Stimulated activated naive B cell treated with anti-CD40 and anti-IgM and Interleukin-4, amounts not matched to agents 10 μg/mL and 1 μg/mL and 100 μg/mL, for 72 hours (primary cell): ENCODE data around the gene ABI3BP.
"Not testable (repeated sequence)": the region's sequence is repeated elsewhere in the genome, so short reads cannot be mapped to it uniquely, and the experiment has no call there.

ENCODE experiments used
- ATAC-seq, 2 donors: fragments of 150-1000 bp; cut with Tn5 transposase; replicated peaks; 2 replicates each; pipeline ENCODE4 v1.10.0; 2021; ENCODE audit warnings: moderate library complexity in 1 of 2
- DNase-seq: peaks from one replicate; pipeline ENCODE4 v3.0.0; 2021
- H3K27ac Mint-ChIP-seq: one replicate; pipeline ENCODE4 v1.8.0; 2022; ENCODE audit warnings: mild to moderate bottlenecking, mixed read lengths
- H3K27me3 Mint-ChIP-seq, 2 donors: one replicate each; pipeline ENCODE4 v1.8.0; 2022; ENCODE audit warnings: mixed read lengths in 2 of 2
- H3K36me3 Mint-ChIP-seq, 2 donors: one replicate each; pipeline ENCODE4 v1.8.0; 2022; ENCODE audit warnings: mixed read lengths in 2 of 2, mild to moderate bottlenecking in 1 of 2
- H3K4me1 Mint-ChIP-seq, 2 donors: one replicate each; pipeline ENCODE4 v1.8.0; 2022; ENCODE audit warnings: mixed read lengths in 2 of 2, mild to moderate bottlenecking in 1 of 2
- H3K4me3 Mint-ChIP-seq, 2 donors: one replicate each; pipeline ENCODE4 v1.8.0; 2022; ENCODE audit warnings: mild to moderate bottlenecking in 2 of 2, mixed read lengths in 2 of 2, moderate library complexity in 1 of 2
- H3K9me3 Mint-ChIP-seq, 2 donors: one replicate each; pipeline ENCODE4 v1.8.0; 2022; ENCODE audit warnings: mixed read lengths in 2 of 2, mild to moderate bottlenecking in 1 of 2

The ABI3BP gene, protein sequence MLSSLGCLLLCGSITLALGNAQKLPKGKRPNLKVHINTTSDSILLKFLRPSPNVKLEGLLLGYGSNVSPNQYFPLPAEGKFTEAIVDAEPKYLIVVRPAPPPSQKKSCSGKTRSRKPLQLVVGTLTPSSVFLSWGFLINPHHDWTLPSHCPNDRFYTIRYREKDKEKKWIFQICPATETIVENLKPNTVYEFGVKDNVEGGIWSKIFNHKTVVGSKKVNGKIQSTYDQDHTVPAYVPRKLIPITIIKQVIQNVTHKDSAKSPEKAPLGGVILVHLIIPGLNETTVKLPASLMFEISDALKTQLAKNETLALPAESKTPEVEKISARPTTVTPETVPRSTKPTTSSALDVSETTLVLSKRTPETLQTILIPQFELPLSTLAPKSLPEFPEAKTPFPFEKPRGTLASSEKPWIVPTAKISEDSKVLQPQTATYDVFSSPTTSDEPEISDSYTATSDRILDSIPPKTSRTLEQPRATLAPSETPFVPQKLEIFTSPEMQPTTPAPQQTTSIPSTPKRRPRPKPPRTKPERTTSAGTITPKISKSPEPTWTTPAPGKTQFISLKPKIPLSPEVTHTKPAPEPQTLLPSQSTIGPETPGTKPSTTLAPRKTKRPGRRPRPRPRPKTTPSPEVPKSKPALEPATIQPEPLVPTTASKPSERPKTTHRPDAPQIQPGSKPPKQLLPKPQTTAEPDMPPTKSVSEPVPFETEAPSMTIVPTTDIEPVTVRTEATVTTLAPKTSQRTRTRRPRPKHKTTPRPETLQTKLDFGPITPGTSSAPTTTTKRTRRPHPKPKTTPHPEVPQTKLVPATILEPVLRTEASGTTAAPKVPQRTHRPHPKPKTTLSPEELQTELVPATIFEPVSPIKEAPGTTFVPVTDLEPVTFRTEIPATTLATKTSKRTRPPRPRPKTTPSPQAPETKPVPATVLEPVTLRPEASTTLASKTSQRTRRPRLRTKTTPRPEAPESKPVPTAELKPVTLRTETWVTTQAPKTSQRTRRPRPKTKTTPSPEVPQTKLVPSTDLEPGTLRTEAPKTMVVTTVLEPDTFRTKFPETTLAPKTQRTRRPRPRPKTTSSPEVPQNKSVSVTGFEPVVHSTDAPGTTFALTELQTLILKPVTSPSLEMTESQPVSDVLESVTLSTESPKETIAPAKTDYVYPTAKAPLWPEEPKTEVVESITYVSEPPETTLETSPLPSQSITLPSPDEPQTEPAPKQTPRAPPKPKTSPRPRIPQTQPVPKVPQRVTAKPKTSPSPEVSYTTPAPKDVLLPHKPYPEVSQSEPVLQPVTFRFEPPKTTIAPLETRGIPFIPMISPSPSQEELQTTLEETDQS (N-terminal part only)

DNA sequence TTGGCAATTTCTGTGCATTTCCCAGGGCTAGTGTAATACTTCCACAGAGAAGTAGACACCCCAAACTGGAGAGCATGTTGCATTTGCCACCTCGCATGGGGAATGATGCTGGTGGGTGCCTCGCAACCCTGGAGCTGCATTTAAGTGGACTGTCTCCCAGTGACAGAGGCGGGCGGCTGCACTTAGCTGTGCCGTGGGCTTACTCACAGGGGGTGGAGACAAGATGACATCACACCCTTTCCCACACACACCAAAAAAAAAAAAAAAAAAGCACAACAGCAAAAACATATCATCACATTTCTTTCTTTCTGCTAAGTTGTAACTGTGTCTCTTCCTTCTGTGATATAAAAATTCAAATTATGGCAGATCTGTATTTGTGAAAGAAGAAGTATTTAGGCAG is at the start of gene ABI3BP:
Gene ABI3BP (minus strand): TSS at position 113 of the 400 bp plus-strand sequence. CDS start 37 bp downstream, at position 76.
- no peak for DNase-seq
- ATAC-seq = no peak

DNA sequence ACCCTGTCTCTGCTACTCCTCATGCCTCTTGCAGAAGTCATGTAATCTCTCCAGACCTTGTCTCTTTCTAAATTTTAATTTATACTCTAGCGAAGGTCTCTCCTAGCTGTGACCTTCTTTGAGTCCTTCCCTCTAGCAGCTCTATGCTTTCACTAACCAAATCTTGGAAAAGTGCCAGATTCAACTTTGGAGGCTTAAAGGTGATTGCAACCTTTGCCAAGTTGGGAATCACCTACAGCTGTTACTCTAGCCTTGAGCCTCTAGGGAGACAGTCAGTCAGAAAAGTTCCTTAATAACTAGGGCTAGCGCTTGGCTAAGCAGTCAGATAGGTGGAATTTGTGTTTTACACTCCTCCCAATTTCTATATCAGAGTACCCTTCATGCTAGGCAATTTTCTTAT is 46.1 kb upstream of the ABI3BP start:
- Mint-ChIP-seq H3K36me3 (no peaks in the 10 kb centered on the region), H3K9me3 (peaks cover 0 to 2% of the 10 kb centered on the region in 2 donors), H3K4me1 (no peaks in the 10 kb centered on the region)

More for the DNA sequence above, at the start of gene ABI3BP:
- Mint-ChIP-seq H3K4me1 (no peaks in the 10 kb centered on the region), H3K4me3 (no peak within 1 kb of the TSS), H3K27me3 (peaks cover 0 to 4% of the 10 kb centered on the region in 2 donors), H3K9me3 (peaks cover 0 to 2% of the 10 kb centered on the region in 2 donors), H3K36me3 (no peaks in the 10 kb centered on the region), H3K27ac (no peak within 1 kb of the TSS)

DNA sequence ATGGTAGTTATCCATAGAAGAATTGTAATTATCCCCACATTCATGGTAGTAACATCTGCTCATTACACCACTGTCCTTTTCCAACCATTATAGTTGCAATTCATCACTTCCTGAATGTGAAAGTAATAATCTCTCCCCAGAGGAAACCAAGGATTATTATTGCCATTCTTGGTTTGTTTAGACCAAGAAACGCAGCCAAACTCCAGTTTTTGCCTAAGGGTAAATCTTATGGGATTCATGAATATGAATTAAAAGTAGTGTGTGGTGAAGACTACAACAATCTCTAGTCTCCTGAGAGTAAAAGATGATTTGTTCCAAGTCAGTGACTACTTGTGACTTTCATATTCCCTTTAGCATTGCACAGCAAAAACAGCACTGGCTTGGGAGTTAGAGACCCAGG is 45.7 kb upstream of the ABI3BP start:
- H3K36me3 Mint-ChIP-seq = no peaks in the 10 kb centered on the region
- no peak for DNase-seq
- H3K27ac Mint-ChIP-seq = no peak overlapping the region
- H3K27me3 Mint-ChIP-seq = no peaks in the 10 kb centered on the region
- no peak for ATAC-seq
- H3K4me1 Mint-ChIP-seq = no peaks in the 10 kb centered on the region
- peaks cover 0 to 2% of the 10 kb centered on the region in 2 donors for H3K9me3 Mint-ChIP-seq
- no peak overlapping the region for H3K4me3 Mint-ChIP-seq

More for the DNA sequence above, 46.1 kb upstream of the ABI3BP start:
- ATAC-seq = no peak
- DNase-seq = no peak
- no peaks in the 10 kb centered on the region for H3K27me3 Mint-ChIP-seq
- no peak overlapping the region for H3K4me3 Mint-ChIP-seq
- no peak overlapping the region for H3K27ac Mint-ChIP-seq

GRCh38 chr3:101038393-101038792 is 45.2 kb upstream of the ABI3BP start:
- peaks cover 0 to 3% of the 10 kb centered on the region in 2 donors for H3K9me3 Mint-ChIP-seq
- no peak for DNase-seq
- H3K27ac Mint-ChIP-seq = no peak overlapping the region
- no peaks in the 10 kb centered on the region for H3K36me3 Mint-ChIP-seq
- H3K4me1 Mint-ChIP-seq = no peaks in the 10 kb centered on the region
- H3K27me3 Mint-ChIP-seq = no peaks in the 10 kb centered on the region
- H3K4me3 Mint-ChIP-seq = no peak overlapping the region
- no peak for ATAC-seq

GRCh38 chr3:101037613-101038012 is 44.4 kb upstream of the ABI3BP start:
- H3K4me1 Mint-ChIP-seq = no peaks in the 10 kb centered on the region
- no peaks in the 10 kb centered on the region for H3K27me3 Mint-ChIP-seq
- H3K4me3 Mint-ChIP-seq = no peak overlapping the region
- no peak for DNase-seq
- H3K9me3 Mint-ChIP-seq = peaks cover 0 to 4% of the 10 kb centered on the region in 2 donors
- H3K36me3 Mint-ChIP-seq = no peaks in the 10 kb centered on the region
- no peak overlapping the region for H3K27ac Mint-ChIP-seq
- ATAC-seq = no peak

DNA sequence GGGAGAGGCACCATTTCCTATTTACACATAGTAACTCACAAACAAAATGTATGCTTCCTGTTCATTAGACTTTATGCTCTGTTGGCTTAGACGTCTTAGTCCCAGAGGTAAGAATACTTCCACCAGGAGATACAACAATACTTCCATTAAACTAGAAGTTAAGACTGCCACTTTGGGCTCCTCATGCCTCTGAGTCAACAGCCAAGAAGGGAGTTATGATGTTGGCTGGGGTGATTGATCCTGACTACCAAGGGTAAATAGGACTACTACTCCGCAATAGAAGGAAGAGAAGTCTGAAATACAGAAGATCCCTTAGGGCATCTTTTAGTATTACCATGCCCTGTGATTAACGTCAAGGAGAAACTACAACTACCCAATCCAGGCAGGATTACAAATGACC is 43.5 kb upstream of the ABI3BP start:
- Mint-ChIP-seq H3K36me3 (no peaks in the 10 kb centered on the region), H3K9me3 (peaks cover 0 to 5% of the 10 kb centered on the region in 2 donors), H3K4me3 (no peak overlapping the region), H3K4me1 (no peaks in the 10 kb centered on the region), H3K27ac (no peak overlapping the region), H3K27me3 (no peaks in the 10 kb centered on the region)
- DNase-seq (no peak), ATAC-seq (no peak)

DNA sequence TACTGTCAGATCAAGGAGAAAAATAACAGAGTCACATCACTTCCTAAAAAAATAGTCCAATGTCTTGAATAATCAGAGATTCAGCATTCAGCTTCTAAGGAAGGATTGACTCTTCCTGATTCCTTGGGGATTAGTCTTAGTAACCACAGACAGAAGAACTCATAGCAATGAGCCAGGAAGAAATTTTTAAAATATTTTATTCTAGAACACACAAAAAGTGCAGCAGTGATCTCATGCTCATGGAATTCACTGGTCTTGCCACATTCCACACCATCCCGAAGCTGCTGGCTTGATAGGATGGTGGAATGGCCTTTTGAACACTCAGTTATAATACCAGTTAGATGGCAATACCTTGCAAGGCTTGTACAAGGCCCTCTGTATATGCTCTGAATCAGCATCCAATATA is 43.0 kb upstream of the ABI3BP start:
- no peaks in the 10 kb centered on the region for H3K4me1 Mint-ChIP-seq

GRCh38 chr3:101027286-101027685 is 34.1 kb upstream of the ABI3BP start:
- ATAC-seq (no peak), DNase-seq (no peak)
- Mint-ChIP-seq H3K27me3 (no peaks in the 10 kb centered on the region), H3K4me3 (no peak overlapping the region), H3K27ac (no peak overlapping the region), H3K9me3 (peaks cover 25 to 29% of the 10 kb centered on the region in 2 donors), H3K4me1 (no peaks in the 10 kb centered on the region), H3K36me3 (peaks cover 0 to 1% of the 10 kb centered on the region in 2 donors)

More for the DNA sequence above, 43.0 kb upstream of the ABI3BP start:
- ATAC-seq = no peak
- no peak overlapping the region for H3K27ac Mint-ChIP-seq
- H3K27me3 Mint-ChIP-seq = no peaks in the 10 kb centered on the region
- peaks cover 0 to 7% of the 10 kb centered on the region in 2 donors for H3K9me3 Mint-ChIP-seq
- H3K36me3 Mint-ChIP-seq = no peaks in the 10 kb centered on the region
- no peak overlapping the region for H3K4me3 Mint-ChIP-seq
- no peak for DNase-seq

GRCh38 chr3:101026881-101027280 is 33.7 kb upstream of the ABI3BP start:
- peaks cover 0 to 1% of the 10 kb centered on the region in 2 donors for H3K36me3 Mint-ChIP-seq
- ATAC-seq = no peak
- H3K4me1 Mint-ChIP-seq = no peaks in the 10 kb centered on the region
- H3K4me3 Mint-ChIP-seq = no peak overlapping the region
- peaks cover 25 to 29% of the 10 kb centered on the region in 2 donors for H3K9me3 Mint-ChIP-seq
- H3K27ac Mint-ChIP-seq = no peak overlapping the region
- H3K27me3 Mint-ChIP-seq = no peaks in the 10 kb centered on the region
- DNase-seq = no peak

GRCh38 chr3:101026244-101026643 is 33.0 kb upstream of the ABI3BP start:
- ATAC-seq (no peak), DNase-seq (no peak)
- peaks cover 22 to 29% of the 10 kb centered on the region in 2 donors for H3K9me3 Mint-ChIP-seq
- H3K27ac Mint-ChIP-seq = no peak overlapping the region
- no peaks in the 10 kb centered on the region for H3K4me1 Mint-ChIP-seq
- no peaks in the 10 kb centered on the region for H3K27me3 Mint-ChIP-seq
- peaks cover 0 to 1% of the 10 kb centered on the region in 2 donors for H3K36me3 Mint-ChIP-seq
- H3K4me3 Mint-ChIP-seq = no peak overlapping the region

- H3K27me3 Mint-ChIP-seq = no peaks in the 10 kb centered on the region
- no peaks in the 10 kb centered on the region for H3K4me1 Mint-ChIP-seq
- H3K27ac Mint-ChIP-seq = no peak overlapping the region
- H3K9me3 Mint-ChIP-seq = peaks cover 13 to 16% of the 10 kb centered on the region in 2 donors
- no peak overlapping the region for H3K4me3 Mint-ChIP-seq
- DNase-seq (no peak), ATAC-seq (no peak)
- peaks cover 0 to 1% of the 10 kb centered on the region in 2 donors for H3K36me3 Mint-ChIP-seq
Measured at GRCh38 chr3:101020351-101021015, 27.3 kb upstream of the ABI3BP start.

DNA sequence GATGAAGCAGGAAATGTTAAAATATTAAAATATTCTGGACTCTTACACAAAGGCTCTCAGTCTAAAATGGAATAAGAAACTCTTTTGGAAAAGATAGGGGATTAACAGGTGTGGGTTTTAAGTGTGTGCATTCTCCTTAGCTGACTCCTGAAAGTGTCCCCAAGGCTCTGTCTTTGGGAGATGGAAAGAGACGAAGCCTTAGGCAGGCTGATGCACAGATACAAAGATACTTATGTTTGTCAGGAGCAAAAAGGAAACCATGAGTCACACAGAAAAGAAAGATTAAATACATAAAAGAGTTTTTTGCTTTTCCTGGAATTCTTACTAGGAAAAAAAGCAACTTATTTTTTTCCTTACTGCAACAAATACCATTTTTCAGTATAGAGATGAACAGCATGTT is 23.8 kb upstream of the ABI3BP start:
- H3K27me3 Mint-ChIP-seq = no peaks in the 10 kb centered on the region
- DNase-seq = no peak
- peaks cover under 1 to 1% of the 10 kb centered on the region in 2 donors for H3K9me3 Mint-ChIP-seq
- no peaks in the 10 kb centered on the region for H3K4me1 Mint-ChIP-seq
- ATAC-seq = no peak
- H3K36me3 Mint-ChIP-seq = no peaks in the 10 kb centered on the region
- no peak overlapping the region for H3K4me3 Mint-ChIP-seq
- no peak overlapping the region for H3K27ac Mint-ChIP-seq

DNA sequence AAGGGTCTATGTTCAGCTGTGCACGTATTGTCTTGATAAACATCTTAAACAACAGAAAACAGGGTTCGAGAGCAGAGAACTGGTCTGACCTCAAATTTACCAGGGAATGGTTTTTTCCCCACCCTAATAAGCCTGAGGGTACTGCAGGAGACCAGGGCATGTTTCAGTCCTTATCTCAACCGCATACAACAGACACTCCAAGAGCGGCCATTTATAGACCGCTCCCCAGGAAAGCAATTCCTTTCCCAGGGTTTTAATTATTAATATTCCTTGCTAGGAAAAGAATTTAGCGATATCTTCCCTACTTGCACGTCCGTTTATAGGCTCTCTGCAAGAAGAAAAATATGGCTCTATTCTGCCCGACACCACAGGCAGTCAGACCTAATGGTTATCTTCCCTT is 19.1 kb upstream of the ABI3BP start:
- H3K27me3 Mint-ChIP-seq, ATAC-seq, DNase-seq, H3K36me3 Mint-ChIP-seq, H3K4me3 Mint-ChIP-seq, H3K4me1 Mint-ChIP-seq, H3K27ac Mint-ChIP-seq: not testable (repeated sequence)
- H3K9me3 Mint-ChIP-seq = peaks cover 9 to 13% of the 10 kb centered on the region in 2 donors
